ENCODE measurements around the gene CPS1. TPM values are rescaled to one million over a fixed set of nuclear protein-coding genes. Genes with fewer than 3 reads are reported as not detected.

CPS1 gene
- total RNA-seq, 1 experiment from 2014 or later = 16.7 TPM

DNA sequence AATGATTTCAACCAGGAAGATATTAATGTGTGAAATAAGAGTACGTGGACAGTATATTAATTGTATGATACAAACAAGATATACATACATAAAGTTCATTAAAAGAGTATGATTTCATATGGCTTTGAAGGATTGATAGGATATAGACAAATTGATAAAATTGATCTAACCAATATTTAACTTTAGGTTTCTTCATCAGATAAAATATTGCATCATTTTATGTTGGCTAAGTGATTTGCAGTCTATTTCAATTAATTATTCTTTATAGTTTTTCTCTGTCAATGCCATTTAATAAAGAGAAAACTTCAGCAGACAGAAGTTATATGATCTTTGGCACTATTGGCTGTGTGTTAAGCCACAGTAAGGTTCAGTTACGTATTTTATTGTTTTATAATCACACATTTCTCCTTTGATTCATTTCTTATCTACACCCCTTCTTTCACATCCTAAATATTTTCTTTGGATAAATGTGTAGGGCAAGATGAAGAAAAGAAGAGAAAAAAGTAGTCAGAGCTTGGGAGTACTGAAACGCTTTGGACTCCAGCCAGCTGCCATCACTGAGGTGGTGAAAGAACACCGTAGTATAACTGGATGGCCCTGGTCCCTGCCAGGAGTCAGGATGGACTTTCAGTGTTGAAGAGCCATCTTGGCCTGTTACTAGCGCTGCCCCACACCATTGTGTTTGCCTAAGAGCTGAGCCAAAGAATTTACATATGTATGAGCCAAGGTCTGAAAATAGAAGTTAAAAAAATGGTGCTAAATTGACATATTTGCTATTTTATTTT lies 9.8 kb upstream of the CPS1 start:
- DNase-seq (ENCODE audit: low read depth) = peak; percentile 1

- no peak for DNase-seq (ENCODE audit: low read depth)
Measured at GRCh38 chr2:210548031-210548430, 8.4 kb upstream of the CPS1 start.

DNA sequence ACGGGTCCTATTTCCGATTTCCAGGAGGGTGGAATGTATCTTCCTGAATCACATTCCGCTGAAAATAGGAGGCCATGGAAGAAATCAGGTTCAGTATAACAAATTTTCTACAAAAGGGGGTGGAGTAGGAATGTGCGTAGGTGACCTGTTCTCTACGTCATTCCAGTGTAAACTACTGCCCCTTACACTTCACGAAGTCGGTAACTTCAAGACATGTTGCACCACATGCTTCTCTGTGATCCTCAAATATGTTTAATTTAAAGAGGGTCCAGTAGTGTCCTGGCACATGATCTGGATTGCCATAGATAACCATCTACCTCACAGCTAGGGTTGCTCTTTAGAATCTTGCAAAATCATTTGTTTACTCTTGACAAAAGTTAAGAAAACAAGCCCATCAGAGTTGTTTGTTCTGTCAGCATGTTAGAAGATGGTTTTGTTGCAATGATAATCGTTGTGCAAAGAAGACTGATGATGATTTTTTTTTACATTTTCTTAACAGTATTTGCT lies 7.5 kb upstream of the CPS1 start:
- no peak for DNase-seq (ENCODE audit: low read depth)

DNA sequence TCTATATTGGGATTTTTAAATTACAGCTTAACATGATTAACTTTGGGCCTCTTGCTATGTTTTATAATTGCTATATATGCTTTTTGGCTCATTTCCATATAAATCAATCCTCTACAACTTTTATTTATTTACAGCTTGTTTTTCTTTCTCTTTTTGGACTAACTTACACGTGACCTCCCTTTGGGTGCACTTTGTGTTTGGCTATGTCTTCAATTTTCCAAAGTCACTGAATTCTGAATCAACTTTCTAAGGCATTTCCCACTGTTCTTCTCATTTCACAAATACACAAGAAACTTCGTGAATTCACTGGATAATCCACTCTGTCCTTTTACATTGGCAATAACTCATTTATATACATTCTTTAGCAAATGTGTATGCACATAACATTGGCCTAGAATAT lies 5.4 kb upstream of the CPS1 start:
- no peak for DNase-seq (ENCODE audit: low read depth)

- peak; percentile 37 for DNase-seq (ENCODE audit: low read depth)
Measured at GRCh38 chr2:210553373-210553772, 3.0 kb upstream of the CPS1 start.

DNA sequence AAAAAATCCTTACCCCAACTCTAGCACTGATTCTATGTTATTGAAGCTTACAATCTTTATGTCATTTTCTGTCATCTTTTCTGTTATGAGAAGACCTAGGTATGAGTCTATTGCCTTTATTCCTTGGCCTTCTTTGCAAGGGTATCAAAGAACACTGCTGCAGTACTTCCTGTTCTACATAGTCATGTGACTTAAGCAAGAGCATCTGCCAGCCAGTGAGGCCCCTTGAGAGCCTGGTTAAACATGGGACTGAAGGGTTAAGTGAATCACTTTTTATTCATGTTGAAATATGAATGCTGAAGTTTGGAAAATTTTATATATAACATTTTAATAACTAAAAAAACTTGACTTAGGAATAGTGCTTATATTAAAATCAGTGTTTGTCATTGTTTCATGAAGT lies 844 bp upstream of the CPS1 start:
- no peak for DNase-seq (ENCODE audit: low read depth)

DNA sequence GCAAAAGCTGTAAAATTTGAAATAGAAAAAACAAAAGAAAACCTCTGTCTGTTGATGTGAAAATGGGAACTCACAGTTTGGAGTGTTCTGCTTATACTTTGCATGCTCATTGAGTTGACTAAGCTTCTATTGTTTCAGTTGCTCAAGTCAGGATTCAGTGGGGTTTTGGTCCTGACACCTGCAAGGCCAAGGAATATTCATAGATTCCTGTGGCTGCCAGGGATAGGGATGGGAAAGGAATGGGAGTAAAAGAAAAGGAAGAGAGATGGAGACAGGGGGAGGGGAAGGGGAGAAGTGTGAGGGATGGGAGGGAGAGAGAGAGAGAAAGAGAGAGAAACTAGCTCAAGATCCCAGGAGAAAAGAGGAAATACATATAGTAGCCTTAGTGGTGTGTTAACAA lies 1.3 kb downstream of the CPS1 start:
- no peak for DNase-seq (ENCODE audit: low read depth)

DNA sequence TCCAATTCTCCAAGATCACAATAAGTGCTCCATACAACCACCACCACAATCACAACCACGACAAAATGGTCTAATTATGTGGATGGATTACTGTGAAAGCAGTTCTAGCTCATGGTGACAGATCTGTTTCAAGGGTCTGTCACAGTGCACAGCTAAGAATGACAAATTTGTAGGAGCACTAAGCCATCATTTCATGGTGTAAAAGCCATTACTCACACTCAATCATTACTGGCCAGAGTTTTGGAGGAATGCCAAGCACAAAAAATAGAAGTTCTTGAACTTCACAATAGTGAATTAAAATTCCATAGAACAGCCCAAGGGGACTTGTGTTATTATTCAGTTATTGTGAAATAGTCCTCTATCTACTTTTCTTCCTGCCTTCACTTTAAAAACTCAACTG lies 2.3 kb downstream of the CPS1 start:
- peak; percentile 33 for DNase-seq (ENCODE audit: low read depth)

- no peak for DNase-seq (ENCODE audit: low read depth)
Measured at GRCh38 chr2:210559182-210559581, 2.8 kb downstream of the CPS1 start.

DNA sequence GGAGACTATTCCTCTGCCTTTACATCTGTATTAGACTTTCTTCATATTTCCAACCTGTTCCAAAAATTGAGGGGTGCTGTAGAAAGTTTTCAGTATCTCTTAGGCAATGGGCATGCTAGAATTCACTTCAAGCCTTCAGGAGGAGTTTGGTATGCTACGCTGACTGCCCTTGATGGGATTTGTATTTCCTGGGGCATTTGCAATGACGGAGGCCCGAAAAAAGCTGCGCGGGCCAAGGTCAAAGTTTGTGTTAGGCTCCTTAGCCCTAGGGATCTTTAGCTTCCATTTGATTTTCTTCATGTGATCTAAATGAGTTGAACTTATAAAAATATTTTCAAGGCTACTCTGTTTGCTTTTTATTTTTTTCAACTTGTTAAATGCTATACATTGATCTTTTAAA lies 5.1 kb downstream of the CPS1 start:
- no peak for DNase-seq (ENCODE audit: low read depth)

DNA sequence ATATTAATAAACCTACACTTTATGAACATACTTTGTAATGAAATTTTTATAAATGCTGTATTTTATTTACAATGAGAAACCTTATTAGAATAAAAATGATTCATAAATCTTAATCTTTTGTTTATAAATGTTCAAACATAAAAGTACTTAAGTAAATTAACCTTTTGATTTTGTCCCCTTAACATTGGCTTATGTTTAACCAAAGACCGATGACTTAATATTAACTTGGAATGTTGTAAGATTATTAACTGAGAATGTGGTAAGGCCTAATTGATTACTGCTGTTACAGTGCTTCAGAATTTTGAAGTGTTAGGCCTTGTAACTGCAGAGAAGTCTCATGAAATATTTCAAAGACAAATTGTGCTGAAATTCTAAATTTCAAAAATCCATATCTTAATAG lies 5.7 kb downstream of the CPS1 start:
- no peak for DNase-seq (ENCODE audit: low read depth)

DNA sequence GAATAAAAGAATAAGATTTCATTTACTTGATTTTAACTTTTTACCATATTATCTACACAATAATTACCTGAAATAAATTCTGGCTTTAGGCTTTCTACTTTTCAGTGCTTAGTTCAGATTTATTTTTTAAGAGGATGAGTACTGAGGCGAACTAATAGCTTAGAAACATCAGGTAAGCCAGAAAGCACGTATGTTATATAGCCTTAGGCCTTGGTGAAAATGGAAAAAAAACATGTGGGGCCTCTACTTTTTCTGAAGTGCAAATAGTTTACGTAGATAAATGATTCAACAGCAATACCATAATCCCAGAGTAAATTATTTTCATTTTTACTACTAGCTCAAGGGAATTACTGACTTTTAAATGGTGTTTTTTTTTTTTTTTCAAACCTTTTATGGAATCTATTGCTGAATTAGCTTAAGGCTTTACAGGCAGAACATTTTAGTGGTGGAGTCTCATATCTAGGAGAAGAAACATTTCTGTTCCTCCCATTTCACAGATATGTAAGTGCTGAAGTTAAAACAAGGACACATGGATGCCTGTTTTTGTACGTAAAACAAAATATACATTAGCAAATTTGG lies 6.2 kb downstream of the CPS1 start:
- DNase-seq (ENCODE audit: low read depth) = no peak

GRCh38 chr2:210567279-210567678 lies 10.9 kb downstream of the CPS1 start:
- DNase-seq (ENCODE audit: low read depth) = no peak

- DNase-seq (ENCODE audit: low read depth) = no peak
Measured at GRCh38 chr2:210568108-210568507, 11.7 kb downstream of the CPS1 start.

GRCh38 chr2:210577263-210578071 lies 21.1 kb downstream of the CPS1 start:
- peak; percentile 48 for DNase-seq (ENCODE audit: low read depth)

GRCh38 chr2:210584834-210585233 lies 28.4 kb downstream of the CPS1 start:
- peak; percentile 40 for DNase-seq (ENCODE audit: low read depth)

DNA sequence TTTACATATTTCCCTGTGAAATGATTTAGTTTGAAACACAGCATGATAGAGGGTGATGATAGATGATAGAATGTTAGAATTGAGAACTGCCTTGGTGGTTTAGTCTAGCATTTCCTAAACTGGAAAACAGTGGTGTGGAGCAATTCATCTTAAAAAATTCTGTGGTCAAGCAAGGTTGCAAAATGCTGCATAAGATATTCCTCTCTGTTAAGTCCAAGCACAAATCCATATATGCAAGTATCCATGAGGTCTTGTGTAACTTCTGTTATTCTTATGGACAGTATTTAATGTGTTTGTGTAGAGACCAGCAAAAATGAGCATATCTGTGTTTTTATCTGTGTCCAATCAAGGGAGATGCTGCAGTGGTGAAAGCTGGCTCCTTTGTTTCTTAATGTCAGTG lies 30.0 kb downstream of the CPS1 start:
- no peak for DNase-seq (ENCODE audit: low read depth)

DNA sequence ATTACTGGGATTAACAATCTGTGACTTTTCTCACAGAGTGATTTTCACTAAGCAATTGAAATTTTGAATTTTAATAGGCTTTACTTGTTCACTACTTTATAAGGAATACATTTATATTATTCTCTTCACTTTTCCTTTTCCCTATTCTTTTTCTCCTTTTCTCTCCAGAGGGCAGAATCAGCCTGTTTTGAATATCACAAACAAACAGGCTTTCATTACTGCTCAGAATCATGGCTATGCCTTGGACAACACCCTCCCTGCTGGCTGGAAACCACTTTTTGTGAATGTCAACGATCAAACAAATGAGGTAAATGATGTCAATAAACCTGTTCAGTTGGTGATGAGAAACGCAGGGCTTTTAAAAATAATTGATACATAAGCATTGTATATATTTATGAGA lies 35.3 kb downstream of the CPS1 start:
- DNase-seq (ENCODE audit: low read depth) = no peak

- DNase-seq (ENCODE audit: low read depth) = no peak
Measured at GRCh38 chr2:210592726-210593125, 36.3 kb downstream of the CPS1 start.

- DNase-seq (ENCODE audit: low read depth) = peak; percentile 7
Measured at GRCh38 chr2:210593166-210593565, 36.8 kb downstream of the CPS1 start.

- no peak for DNase-seq (ENCODE audit: low read depth)
Measured at GRCh38 chr2:210598219-210598618, 41.8 kb downstream of the CPS1 start.

GRCh38 chr2:210599476-210599875 lies 43.1 kb downstream of the CPS1 start:
- DNase-seq (ENCODE audit: low read depth) = no peak

- no peak for DNase-seq (ENCODE audit: low read depth)
Measured at GRCh38 chr2:210604666-210605065, 48.3 kb downstream of the CPS1 start.
